CD4-positive, alpha-beta T cell treated with Interleukin-15 for 4 hours (primary cell): ENCODE measurements around the gene ZNF506.
"Not testable (repeated sequence)": the region's sequence is repeated elsewhere in the genome, so short reads cannot be mapped to it uniquely, and the experiment has no call there.

ENCODE experiments used
- DNase-seq: peaks from one replicate; pipeline ENCODE4 v3.0.0-alpha.2; 2020; ENCODE audit warnings: low spot score

ZNF506 gene

DNA sequence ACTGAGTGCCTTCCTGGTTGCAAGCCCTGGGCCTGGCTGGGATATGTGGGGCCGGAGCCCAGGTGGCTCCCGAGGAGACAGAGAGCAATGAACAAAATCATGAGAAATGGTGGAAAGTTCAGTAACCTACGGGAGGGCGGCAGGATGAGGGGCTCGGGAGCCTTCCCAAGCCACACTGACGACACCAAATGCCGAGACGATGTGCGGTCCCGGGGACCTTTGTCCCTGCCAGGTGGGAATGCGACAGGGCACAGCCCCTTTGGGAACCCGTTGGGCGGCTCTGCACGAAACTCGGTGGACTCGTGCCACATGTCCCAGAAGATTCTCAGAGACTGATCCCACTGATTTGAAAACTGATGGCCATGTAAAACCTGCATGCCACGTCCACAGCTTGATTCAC, 76.9 kb downstream of the ZNF506 start:
- DNase-seq: no peak

DNA sequence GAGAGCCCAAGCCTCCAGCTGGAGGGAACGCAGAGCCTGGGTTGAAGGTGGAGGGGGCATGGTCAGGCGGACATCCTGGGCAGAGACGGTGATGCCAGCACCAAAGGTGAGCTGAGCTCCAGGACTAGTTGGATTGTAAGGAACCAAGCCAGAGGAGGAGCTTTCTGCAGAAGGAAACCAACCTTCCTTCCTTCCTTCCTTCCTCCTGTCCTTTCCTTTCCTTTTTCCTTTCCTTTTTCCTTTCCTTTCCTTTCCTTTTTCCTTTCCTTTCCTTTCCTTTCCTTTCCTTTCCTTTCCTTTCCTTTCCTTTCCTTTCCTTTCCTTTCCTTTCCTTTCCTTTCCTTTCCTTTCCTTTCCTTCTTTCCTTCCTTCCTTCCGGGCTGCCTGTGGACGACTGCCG, 77.6 kb downstream of the ZNF506 start:
- DNase-seq: not testable (repeated sequence)

DNA sequence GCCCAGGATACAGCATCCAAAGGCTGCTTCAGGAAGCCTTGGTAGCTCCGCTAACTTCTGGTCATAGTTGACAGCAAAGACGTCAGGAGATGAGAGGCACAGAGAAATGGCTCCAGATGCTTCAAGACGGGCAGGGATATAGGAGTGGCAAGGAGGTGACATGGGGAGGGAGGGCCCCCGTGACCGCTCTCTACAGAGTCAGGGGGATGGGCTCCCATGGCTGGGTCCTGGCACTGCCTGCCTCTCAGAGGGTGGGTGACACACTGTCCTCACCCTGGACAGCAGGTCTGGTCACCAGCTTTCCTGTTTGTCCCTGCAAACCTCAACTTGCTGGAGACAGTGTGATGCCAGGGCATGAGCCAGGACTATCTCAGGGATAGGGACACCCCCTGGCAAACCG, 78.4 kb downstream of the ZNF506 start:
- DNase-seq: no peak

DNA sequence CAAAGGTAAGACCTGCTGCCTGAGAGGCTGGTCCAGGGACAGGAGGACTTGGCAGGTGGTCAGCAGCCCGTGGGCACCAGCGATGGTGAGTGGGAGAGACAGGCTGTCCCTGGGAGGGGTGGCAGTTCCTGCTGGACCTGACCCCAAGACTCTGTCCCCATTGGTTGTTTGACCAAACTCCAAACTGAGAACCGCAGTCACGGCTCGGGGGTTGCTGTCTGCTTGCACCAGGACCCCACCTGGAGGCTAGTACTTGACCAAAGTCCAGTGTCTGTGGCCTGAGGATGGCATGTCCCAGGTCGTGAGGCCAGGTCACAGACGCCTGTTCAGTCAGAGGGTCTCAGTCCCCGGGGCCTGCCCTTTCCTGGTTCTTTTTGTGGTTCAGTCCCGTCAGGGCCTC, 78.8 kb downstream of the ZNF506 start:
- DNase-seq: no peak
